GM12873 (cell line): ENCODE results near the gene PEX7.

Experiments used
- TF ChIP-seq, protein P1 (sequence below): IDR thresholded peaks from 2 replicates; pipeline ENCODE4 v1.5.1; 2012; ENCODE audit warnings: low read depth, mild to moderate bottlenecking, moderate library complexity, low read length, control low read depth; ENCODE audit not compliant: insufficient read depth; ENCODE audit errors: missing control alignments

PEX7 gene

DNA sequence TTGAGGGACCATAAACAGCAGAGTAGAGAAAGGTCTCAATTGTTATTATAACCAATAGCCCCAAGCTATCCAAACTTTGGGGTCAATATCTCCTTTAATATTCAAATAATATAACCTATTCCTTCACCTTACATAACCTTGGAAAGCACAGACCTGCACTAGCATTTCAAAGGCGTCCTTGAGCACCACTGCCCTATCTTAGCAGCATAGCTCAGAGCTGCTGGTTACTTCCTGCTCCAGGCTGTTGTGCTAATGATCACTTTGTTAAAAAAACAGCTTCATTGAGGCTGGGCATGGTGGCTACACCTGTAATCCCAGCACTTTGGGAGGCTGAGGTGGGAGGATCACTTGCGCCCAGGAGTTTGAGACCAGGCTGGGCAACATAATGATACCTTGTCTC lies 110.2 kb downstream of the PEX7 start:
- TF ChIP-seq, protein P1, sequence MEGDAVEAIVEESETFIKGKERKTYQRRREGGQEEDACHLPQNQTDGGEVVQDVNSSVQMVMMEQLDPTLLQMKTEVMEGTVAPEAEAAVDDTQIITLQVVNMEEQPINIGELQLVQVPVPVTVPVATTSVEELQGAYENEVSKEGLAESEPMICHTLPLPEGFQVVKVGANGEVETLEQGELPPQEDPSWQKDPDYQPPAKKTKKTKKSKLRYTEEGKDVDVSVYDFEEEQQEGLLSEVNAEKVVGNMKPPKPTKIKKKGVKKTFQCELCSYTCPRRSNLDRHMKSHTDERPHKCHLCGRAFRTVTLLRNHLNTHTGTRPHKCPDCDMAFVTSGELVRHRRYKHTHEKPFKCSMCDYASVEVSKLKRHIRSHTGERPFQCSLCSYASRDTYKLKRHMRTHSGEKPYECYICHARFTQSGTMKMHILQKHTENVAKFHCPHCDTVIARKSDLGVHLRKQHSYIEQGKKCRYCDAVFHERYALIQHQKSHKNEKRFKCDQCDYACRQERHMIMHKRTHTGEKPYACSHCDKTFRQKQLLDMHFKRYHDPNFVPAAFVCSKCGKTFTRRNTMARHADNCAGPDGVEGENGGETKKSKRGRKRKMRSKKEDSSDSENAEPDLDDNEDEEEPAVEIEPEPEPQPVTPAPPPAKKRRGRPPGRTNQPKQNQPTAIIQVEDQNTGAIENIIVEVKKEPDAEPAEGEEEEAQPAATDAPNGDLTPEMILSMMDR = no peak

DNA sequence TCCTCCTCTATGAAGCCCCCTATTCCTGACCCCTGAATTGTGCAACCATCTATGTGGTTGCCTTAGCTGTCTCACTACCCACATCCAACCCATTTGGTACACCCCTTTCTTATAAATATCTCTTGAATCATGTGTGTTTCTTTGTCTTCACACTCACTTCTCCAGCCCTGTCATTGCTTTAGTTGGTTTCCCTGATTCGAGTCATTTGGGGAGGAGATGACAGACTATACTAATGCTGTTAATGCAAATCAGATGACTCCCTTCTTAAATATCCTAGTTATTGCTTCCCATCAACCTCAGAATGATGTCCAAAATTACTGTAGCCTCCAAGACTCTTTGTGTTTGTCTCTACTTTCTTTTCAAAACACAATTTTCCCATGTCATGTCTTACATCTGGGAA lies 122.7 kb downstream of the PEX7 start:
- TF ChIP-seq, protein P1 = no peak

DNA sequence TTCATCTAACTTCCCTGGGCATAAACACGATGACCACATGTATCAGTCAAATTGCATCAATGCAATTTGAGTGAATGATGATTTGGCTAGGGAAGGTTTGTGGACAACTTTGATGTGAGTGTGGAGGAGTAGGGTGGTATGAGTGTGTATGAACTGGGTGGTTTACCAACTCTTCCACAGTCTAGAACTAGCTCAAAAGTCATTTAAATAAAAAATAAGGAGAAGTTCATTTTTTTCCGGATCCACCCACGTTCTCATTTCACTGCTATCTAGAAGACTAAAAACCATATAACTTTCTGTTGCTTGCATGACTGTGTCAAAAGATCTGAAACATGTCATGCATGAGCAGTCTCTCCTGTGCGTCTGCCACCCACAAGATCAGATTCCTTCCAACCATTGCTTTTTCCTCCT lies 123.3 kb downstream of the PEX7 start:
- TF ChIP-seq, protein P1 = no peak

DNA sequence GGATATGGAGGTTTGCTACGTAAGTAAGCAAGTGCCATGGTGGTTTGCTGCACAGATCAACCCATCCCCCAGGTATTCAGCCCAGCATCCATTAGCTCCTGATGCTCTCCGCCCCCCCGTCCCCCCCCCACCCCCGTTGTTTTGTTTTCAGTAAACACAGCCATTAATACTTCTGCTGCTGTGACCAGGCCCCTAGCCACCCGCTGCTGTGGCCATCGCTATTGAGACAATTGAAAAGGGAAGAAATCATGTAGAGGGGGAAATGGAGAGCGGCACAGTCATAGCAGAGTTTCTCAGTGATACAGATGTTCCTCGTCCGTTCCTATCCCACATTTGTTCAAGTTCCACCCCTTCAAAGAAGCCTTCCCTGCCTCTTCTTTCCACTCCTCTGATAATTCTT lies 124.6 kb downstream of the PEX7 start:
- TF ChIP-seq, protein P1 = no peak

DNA sequence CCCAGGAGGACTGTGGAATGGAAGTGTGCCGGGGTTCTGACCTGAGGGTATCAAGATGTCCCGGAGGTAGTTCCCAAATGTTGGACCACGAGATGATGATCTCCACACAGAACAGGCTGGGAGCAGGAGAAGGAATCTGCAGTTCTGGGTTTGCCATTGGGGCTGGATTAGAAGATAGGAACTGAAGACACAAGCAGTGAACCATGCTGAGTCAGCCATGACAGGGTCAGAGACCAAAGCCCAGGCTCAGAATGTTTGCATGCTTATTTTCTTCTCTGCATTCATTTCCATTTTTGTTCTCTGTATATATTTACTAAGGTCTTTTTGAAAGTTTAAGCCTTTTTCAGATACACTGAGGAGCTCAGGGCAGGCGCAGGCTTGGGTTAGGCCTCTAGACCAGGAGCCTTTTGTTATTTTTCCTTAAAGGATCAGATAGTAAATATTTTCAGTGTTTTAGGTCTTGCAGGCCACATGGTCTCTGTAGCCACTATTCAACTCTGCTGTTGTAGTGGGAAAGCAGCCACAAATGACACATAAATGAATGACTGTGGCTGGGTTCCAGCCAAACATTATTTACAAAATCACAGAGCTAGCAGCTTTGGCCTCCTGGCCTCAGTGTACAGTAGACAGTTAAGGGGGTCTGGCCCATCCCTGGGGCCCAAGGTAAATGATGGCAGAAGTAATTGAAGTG lies 128.2 kb downstream of the PEX7 start:
- TF ChIP-seq, protein P1 = no peak

DNA sequence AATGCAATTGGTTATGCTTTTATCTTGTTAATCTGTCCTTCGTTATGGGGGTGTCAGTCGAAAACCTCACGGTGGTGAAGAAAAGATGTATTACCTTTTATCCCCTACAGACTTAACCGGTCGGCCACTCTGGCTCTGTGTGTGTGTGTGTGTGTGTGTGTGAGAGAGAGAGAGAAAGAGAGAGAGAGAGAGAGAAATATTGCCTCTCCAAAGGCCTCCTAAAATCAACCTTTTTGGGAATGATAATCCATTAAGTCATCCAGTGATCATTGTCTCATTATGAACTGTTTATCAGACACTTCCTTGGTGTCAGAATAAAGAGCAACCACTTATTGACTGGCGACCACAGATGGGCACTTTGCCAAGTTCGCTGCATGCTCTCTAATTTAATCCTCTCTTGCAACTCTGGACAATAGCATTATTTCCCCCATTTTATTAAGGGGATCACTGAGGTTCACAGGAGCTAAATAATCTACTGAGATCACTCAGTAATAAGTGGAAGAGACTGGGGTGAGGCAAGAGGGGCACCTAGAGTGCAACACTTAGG lies 130.4 kb downstream of the PEX7 start:
- TF ChIP-seq, protein P1 = no peak

DNA sequence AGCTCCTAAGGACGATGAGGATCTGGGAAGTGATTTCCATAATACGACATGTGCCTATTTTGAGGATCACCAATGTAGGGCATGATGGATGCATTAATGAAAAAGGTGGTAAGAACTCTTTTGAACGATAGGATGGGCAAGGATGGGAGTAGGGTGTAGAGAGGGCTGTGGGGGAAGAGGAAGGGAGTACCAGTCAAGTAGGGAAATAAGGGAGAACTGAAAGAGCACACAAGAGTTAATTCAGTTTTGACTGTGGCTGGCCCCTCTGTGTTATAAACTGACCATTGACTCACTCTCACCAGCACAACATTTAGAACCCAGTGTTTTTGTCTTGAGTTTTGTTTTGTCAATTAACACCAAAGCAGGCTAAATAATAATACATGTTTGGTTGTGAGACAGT lies 132.7 kb downstream of the PEX7 start:
- TF ChIP-seq, protein P1 = no peak
